HG03565 (cell line): ENCODE measurements around the gene PGA3.
"Not testable (repeated sequence)": the region's sequence is repeated elsewhere in the genome, so short reads cannot be mapped to it uniquely, and the experiment has no call there.

ENCODE experiments used
- ATAC-seq: cut with Tn5 transposase; IDR thresholded peaks from one replicate; pipeline ENCODE4 v1.9.1; 2021; ENCODE audit warnings: mild to moderate bottlenecking, moderate library complexity; ENCODE audit not compliant: unreplicated experiment

The PGA3 gene

GRCh38 chr11:61248071-61248470 is 44.8 kb downstream of the PGA3 start:
- ATAC-seq = not testable (repeated sequence)

- ATAC-seq = not testable (repeated sequence)
Observed at GRCh38 chr11:61249201-61249600, 45.9 kb downstream of the PGA3 start.

GRCh38 chr11:61250796-61251765 is 47.8 kb downstream of the PGA3 start:
- ATAC-seq = not testable (repeated sequence)

- not testable (repeated sequence) for ATAC-seq
Observed at GRCh38 chr11:61252332-61252731, 49.0 kb downstream of the PGA3 start.

- no peak for ATAC-seq
Observed at GRCh38 chr11:61254403-61255025, 51.2 kb downstream of the PGA3 start.

DNA sequence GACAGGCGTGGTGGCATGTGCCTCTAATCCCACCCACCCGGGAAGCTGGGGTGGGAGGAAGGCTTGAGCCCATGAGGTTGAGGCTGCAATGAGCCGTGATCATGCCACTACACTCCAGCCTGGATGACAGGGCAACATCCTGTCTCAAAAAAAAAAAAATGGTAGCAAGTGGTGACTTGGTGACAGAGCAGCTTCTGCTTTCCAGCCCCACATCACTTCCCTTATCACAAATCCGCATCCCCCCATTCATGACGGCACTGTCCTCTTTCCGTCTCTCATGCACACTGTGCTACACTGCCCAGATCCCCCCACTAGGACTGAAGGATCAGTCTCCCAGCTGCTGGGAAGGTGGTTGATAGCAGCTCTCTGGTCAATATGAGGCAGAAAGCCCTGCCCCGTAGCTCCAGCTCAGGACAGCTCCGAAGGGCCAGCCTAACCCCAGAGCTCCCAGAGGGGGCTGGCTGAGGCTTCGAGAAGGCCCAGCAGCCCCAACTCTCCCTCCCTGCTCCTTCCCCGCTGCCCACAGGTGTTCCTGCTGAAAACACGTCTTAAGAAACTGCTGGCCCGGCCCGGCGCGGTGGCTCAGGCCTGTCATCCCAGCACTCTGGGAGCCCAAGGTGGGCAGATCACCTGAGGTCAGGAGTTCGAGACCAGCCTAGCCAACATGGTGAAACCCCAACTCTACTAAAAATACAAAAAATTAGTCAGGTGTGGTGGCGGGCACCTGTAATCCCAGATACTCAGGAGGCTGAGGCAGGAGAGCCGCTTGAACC is 53.6 kb downstream of the PGA3 start:
- ATAC-seq = no peak

- ATAC-seq = no peak
Observed at GRCh38 chr11:61258546-61258945, 55.2 kb downstream of the PGA3 start.

DNA sequence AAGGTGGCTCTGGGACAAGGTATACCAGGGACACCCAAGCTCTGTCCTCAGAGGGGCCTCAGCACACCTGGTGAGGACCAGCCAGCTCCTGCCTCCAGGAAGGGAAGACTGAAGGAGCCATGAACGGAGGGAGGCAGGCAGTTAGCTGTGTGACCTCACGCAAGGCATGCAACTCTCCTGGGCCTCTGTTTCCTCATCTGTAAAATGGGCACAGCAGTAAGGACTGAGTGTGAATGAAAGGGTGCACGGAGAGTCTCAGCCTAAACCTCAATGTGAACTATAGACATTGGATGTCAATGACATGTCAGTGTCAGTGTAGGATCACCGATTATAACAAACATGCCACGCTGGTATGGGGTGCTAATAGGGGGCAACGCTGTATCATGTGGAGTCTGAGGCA is 56.0 kb downstream of the PGA3 start:
- no peak for ATAC-seq
